HG03469 (cell line): ENCODE data around the gene CNN3.

Experiments used
- ATAC-seq: cut with Tn5 transposase; IDR thresholded peaks from one replicate; pipeline ENCODE4 v1.9.1; 2021; ENCODE audit warnings: mild to moderate bottlenecking, moderate library complexity, moderate number of reproducible peaks; ENCODE audit not compliant: unreplicated experiment

The CNN3 gene

GRCh38 chr1:94862718-94863117 lies 64.2 kb downstream of the CNN3 start:
- ATAC-seq = no peak

DNA sequence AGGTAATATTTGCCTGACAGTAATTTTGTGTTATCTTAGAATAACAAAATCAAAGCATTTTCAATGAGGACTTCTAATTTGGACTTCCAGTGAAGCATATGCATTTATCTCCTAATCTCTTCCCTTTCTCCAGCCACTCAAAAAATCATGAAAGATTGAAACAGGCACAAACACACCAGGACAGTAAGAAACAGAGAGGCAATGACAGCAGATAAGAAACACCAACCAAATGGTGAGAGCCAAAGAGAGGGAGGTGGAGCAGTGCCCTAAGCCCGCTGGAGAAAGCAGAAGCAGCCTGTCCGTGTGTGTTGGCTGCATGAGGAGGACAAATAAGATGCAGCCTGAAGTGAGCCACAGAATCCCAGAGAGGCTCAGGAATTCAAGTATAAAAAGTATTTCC lies 67.7 kb downstream of the CNN3 start:
- ATAC-seq = no peak

DNA sequence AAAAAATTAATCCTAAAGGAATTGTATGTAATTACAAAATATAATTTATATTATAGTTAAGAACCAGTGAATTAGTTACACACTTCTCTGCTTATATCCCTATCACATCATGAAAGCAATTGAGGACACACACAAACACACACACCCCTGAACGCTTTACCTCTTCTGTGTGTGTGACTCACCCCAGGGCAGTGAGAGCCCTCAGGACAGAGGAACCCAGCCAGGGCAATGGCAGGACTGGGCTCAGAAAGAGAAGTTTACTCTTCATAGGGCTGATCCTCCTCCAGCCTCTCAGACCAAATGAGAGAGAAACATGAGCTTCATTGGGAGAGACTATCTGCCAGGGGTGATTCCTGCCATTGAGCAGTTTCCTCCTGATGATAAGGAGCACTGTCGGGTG lies 68.6 kb downstream of the CNN3 start:
- ATAC-seq = no peak

DNA sequence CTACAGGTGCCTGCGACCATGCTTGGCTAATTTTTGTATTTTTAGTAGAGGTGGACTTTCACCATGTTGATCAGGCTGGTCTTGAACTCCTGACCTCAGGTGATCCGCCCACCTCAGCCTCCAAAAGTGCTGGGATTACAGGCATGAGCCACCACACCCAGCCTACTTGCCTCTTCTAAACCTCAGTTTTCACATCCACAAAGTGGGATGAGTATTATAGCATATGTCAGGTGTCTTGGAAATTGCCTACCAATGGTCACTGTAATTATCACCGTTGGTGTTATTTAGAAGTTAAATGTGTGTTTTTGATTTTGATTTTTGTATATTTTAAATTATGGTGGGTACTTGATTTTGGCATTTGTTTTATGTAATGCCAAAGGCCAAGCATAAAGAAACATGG lies 70.0 kb downstream of the CNN3 start:
- no peak for ATAC-seq

GRCh38 chr1:94856004-94856403 lies 70.9 kb downstream of the CNN3 start:
- ATAC-seq = no peak

DNA sequence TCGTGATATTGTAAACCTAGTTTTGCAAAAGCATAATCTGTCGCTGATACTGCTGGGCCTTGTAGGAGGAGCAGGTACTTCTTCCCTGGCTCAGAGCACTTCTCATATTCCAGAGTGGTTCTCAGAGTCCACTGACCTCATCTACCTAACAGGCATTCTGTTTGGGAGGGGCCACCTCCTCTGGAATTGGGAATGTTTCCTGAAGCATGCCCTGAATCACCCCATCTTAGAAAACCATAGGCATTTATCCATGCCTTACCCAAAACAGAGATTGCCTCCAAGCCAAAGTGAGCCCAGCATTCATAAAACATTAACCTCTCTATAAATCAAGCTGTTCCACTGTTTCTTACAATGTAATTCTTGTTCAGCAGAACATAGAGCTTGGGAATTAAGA lies 71.6 kb downstream of the CNN3 start:
- ATAC-seq = no peak

DNA sequence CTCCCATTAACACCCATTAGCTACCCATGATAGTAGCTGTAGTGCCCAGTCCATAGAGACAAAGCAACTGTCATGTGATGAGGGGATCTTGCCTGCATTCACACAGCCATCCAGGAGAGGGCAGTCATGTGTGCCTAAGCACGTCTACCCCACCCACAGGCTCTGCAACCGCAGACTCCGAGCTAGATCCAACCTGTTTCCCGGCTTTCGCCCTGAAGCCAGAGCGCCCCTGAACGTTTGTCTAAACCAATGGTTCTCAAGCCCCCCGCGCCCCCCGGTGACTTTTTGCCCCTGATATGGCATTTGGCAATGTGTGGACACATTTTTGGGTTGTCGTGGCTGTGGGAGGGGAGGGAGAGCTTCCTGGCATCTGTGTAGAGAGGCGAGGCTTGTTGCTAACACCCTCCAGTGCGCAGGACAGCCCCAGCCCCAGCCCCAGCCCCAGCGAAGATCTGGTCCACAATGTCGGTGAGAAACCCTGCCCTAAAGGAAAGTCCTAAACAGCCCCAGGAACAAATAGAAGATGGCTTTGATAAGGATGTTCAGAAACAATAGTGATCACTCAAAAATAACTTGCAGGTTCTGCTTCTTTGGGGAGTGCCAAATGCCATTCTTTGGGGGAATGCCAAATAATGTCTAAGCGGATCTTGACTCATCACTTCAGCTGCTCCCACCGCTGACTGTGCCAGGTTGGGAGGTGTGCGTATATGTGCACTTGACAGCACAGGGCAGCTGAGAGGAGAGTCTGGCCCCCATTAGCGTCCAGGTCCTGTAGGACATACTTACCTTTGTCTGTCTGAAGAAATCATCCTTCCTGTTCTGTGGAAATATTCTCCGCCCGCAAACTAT lies 72.2 kb downstream of the CNN3 start:
- peak; percentile 99 for ATAC-seq

GRCh38 chr1:94852788-94853187 lies 74.1 kb downstream of the CNN3 start:
- no peak for ATAC-seq

GRCh38 chr1:94851571-94851970 lies 75.3 kb downstream of the CNN3 start:
- no peak for ATAC-seq
